Tibial artery (tissue), 4 donors: Measurements from ENCODE around the gene CHMP4A.
A peak's percentile ranks its signal among the peaks of the same experiment; 100 is the strongest.

Experiments
- DNase-seq, 2 donors: peaks; one replicate each; pipeline ENCODE4 v3.0.0-alpha.2; 2019
- H3K27ac ChIP-seq, 2 donors: fragments of 200-600 bp; sonication (generic) in 1 of 2; 1 replicate in 1 of 2; 2 replicates in 1 of 2; pipeline ENCODE4 v1.5.1; 2018 to 2019; ENCODE audit warnings: mild to moderate bottlenecking in 1 of 2
- H3K27me3 ChIP-seq, 2 donors: fragments of 200-600 bp; sonication (generic) in 1 of 2; one replicate each; pipeline versions ENCODE4 v1.5.1 to v1.6.0; 2016 to 2019
- H3K36me3 ChIP-seq, 3 donors: fragments of 200-600 bp; sonication (generic) in 2 of 3; one replicate each; pipeline ENCODE4 v1.5.1; 2016 to 2019; ENCODE audit warnings: mild to moderate bottlenecking in 2 of 3
- H3K4me1 ChIP-seq, 4 donors: fragments of 200-600 bp; sonication (generic) in 2 of 4; 1 replicate in 3 of 4; 2 replicates in 1 of 4; pipeline ENCODE4 v1.5.1; 2016 to 2019
- H3K4me3 ChIP-seq, 2 donors: fragments of 200-600 bp; sonication (generic) in 1 of 2; 1 replicate in 1 of 2; 2 replicates in 1 of 2; pipeline ENCODE4 v1.5.1; 2018 to 2019; ENCODE audit warnings: mild to moderate bottlenecking in 2 of 2
- H3K9me3 ChIP-seq, 3 donors: fragments of 200-600 bp; sonication (generic) in 1 of 3; one replicate each; pipeline ENCODE4 v1.5.1; 2016 to 2019
- CTCF ChIP-seq, 2 experiments: fragments of 200-600 bp in 1 of 2; fragments of 450-650 bp in 1 of 2; IDR thresholded peaks; one replicate each; pipeline ENCODE4 v1.5.1; 2017 to 2019; ENCODE audit warnings: antibody characterized with exemption in 2 of 2, mild to moderate bottlenecking in 1 of 2, moderate library complexity in 1 of 2
- intact Hi-C: fragments of 100-400 bp; cut with DNase I; formaldehyde crosslinking; loops from one replicate; pipeline ENCODE4 v1.15.0; 2023; ENCODE audit warnings: low total_unique reads

Gene CHMP4A

GRCh38 chr14:24196071-24197055, 16.9 kb downstream of the CHMP4A start:
- no peak for DNase-seq
- peaks cover 0 to 30% (median 26%) of the 10 kb centered on the region in 4 donors for H3K4me1 ChIP-seq
- TF ChIP-seq CTCF (IDR thresholded peaks at IDR 0.05), result no peak
- H3K36me3 ChIP-seq, result peaks cover 12 to 22% (median 21%) of the 10 kb centered on the region in 3 donors
- no peaks in the 10 kb centered on the region for H3K9me3 ChIP-seq
- no peaks in the 10 kb centered on the region for H3K27me3 ChIP-seq
- H3K27ac ChIP-seq, result peak overlapping the region; percentile 94 to 98
- intact Hi-C loops, result no loop called here
- H3K4me3 ChIP-seq, result peak overlapping the region; percentile 79 to 84

GRCh38 chr14:24195186-24196070, 17.9 kb downstream of the CHMP4A start, which contains the start of gene TM9SF1:
TSS of gene TM9SF1 (minus strand) at chr14:24195441. CDS start at chr14:24195019, 422 bp downstream.
- H3K27ac ChIP-seq, result peak within 1 kb of the TSS; percentile 94 to 98
- H3K9me3 ChIP-seq, result no peaks in the 10 kb centered on the region
- H3K4me1 ChIP-seq, result peaks cover 0 to 30% (median 26%) of the 10 kb centered on the region in 4 donors
- H3K4me3 ChIP-seq, result peak within 1 kb of the TSS; percentile 79 to 84
- H3K27me3 ChIP-seq, result no peaks in the 10 kb centered on the region
- intact Hi-C loops, result no loop called here
- TF ChIP-seq CTCF (IDR thresholded peaks at IDR 0.05), result no peak
- DNase-seq, result peak; percentile 85 to 93
- H3K36me3 ChIP-seq, result peaks cover 12 to 25% (median 17%) of the 10 kb centered on the region in 3 donors

- Histone ChIP-seq H3K9me3 (no peaks in the 10 kb centered on the region), H3K36me3 (peaks cover 12 to 31% (median 22%) of the 10 kb centered on the region in 3 donors), H3K4me3 (peak overlapping the region; percentile 79 to 84), H3K27me3 (no peaks in the 10 kb centered on the region), H3K27ac (peak overlapping the region; percentile 94 to 98), H3K4me1 (peaks cover 0 to 30% (median 26%) of the 10 kb centered on the region in 4 donors)
- intact Hi-C loops, result no loop called here
- TF ChIP-seq CTCF (IDR thresholded peaks at IDR 0.05), result no peak
- no peak for DNase-seq
Measured at GRCh38 chr14:24194873-24195185, 18.5 kb downstream of the CHMP4A start.

DNA sequence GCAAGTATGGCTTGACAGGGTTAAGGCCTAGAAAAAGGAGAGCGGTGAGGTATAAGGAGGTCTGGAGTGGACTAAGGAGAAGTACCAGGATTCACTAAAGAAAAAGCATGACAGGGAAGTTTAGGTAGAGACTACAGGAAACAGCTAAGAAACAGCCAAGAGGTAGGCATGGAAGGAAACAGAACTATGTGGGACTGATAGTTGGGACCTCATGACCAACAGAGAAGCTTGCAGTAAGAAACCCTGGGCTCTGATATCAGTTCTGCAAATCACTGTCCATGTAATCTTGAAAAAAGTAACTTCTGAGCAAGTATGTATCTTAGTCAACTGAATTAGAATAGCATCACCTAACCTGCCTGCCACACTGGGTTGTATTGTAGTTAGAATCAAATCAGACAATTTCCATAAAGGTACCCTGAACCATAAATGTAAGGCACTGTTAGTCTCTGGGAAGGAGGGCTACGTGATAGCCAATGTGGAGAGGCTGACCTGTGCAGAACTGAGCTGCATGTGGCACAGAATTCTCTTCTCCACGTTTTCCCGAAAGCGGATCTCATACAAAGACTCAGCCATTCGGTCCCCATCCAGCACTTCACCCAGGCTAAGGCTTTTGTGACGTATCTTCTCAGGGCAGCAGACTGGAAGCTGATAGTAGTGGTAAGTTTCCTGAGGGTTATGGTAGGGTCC, 19.0 kb downstream of the CHMP4A start:
- Histone ChIP-seq H3K27ac (peak overlapping the region; percentile 94 to 98), H3K4me1 (peaks cover 0 to 32% (median 28%) of the 10 kb centered on the region in 4 donors), H3K36me3 (peaks cover 12 to 36% (median 22%) of the 10 kb centered on the region in 3 donors), H3K9me3 (no peaks in the 10 kb centered on the region), H3K27me3 (no peaks in the 10 kb centered on the region), H3K4me3 (peak overlapping the region; percentile 79 to 84)
- no peak for DNase-seq
- intact Hi-C loops, result no loop called here
- TF ChIP-seq CTCF (IDR thresholded peaks at IDR 0.05), result no peak

GRCh38 chr14:24192933-24193332, 20.4 kb downstream of the CHMP4A start:
- H3K36me3 ChIP-seq, result peaks cover 12 to 36% (median 22%) of the 10 kb centered on the region in 3 donors
- peaks cover 0 to 43% (median 35%) of the 10 kb centered on the region in 4 donors for H3K4me1 ChIP-seq
- no peak overlapping the region for H3K4me3 ChIP-seq
- no peak for TF ChIP-seq CTCF (IDR thresholded peaks at IDR 0.05)
- no peak for DNase-seq
- H3K9me3 ChIP-seq, result no peaks in the 10 kb centered on the region
- no peak overlapping the region for H3K27ac ChIP-seq
- no peaks in the 10 kb centered on the region for H3K27me3 ChIP-seq
- intact Hi-C loops, result no loop called here
